Activated CD4-positive, alpha-beta T cell treated with anti-CD3 and anti-CD28 coated beads for 4 hours (primary cell): ENCODE results near the gene LYPD8.

Experiments
- DNase-seq, 2 donors: peaks; one replicate each; pipeline ENCODE4 v3.0.0-alpha.2; 2020

The LYPD8 gene

DNA sequence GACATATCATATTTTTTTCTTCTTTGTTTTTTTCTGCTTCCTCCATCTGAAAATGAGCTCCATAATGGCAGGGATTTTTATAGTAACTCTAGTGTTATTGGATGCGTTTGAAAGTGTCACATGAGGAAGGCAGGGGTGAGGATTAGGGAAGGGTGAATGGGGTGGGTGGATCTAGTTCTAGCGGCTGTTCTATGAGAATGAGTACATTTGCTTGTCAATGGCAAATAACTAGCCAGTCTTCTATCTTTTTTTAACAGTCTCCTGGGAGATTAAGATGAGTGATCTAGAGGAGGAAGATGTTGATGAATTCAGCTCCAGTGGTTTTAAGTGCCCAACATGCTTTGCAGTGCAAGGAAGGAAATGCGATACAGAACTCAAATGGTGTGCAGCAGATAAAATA, 58.8 kb downstream of the LYPD8 start:
- DNase-seq: no peak

GRCh38 chr1:248696261-248696660, 59.3 kb downstream of the LYPD8 start:
- DNase-seq: no peak

DNA sequence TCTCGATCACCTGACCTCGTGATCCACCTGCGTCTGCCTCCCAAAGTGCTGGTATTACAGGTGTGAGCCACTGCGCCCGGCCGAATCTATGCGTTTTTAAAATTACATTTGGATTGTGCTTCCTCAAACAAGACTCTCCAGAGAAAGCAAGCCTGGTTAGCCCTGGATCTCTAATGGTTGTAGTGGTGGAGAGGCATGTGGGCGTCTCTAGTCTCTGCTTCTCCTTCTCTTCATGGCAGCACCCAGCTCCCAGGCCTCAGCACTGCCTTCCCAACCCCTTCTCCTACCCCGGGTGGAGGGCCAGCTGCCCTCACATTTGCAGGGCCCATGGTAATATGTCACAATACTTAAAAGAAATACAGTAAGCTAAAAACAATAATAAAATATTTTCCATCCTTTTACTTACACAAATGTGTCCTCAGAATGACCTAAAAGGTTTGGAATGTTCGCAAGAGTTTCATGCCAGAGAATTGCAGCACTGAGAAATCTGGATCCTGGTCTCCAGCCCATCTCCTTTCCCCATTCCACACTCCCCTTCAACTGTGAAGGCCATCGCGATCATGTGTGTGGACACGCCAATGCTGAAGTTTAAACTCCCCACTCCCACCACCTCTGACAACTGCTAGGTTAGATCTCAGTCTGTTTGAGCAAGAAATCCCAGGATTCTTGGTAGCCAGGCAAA, 60.0 kb downstream of the LYPD8 start:
- DNase-seq: no peak

DNA sequence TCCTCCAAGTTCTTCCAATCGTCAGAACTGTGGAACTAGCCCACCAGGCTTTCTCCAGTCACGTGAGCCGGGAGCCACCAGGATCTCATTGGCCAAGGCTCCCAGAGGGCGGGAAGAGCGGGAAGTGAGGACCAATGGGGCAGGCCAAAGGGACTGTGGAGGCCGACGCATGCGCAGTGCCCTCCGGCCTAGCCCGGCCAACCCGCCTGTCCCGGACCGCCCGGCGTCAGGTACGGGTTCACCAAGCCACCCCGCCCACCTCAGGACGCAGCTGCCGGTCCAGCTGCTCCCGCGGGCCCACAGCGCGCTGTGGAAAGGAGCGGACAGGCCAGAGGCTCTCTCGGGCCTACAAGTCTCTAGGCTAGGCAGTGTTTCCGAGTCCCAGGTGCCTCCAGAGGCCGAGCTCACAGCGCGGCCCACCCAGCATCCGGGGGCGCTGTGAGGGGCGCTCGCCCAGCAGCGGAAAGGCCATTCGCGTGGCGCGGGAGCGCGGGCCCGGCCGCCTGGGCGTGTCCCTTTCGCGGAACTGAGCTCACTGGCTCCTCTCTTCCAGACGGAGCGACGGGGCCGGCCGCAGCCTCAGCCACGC, 63.9 kb downstream of the LYPD8 start:
- no peak for DNase-seq
